ENCODE measurements around the gene NOXA1. TPM values are rescaled to one million over a fixed set of nuclear protein-coding genes. Genes with fewer than 3 reads are reported as not detected.

NOXA1 gene
- polyA plus RNA-seq, 1 donor from 2014 or later: 1.7 TPM

- Histone ChIP-seq H3K27ac (ENCODE audit: low read length) (no peak overlapping the region), H3K9me2 (ENCODE audit: insufficient read depth, low read length) (no peaks in the 10 kb centered on the region), H3F3A (ENCODE audit: insufficient read depth, low read length, poor library complexity, severe bottlenecking) (no peaks in the 10 kb centered on the region), H3K79me2 (replicated peaks; ENCODE audit: insufficient read depth, low read length) (no peaks in the 10 kb centered on the region), H4K20me1 (ENCODE audit: insufficient read depth) (no peaks in the 10 kb centered on the region), H3K9me3 (ENCODE audit: low read length) (no peaks in the 10 kb centered on the region), H3K4me2 (ENCODE audit: low read length) (no peak overlapping the region), H3K27me3 (ENCODE audit: insufficient read depth, low read depth, low read length) (no peaks in the 10 kb centered on the region), H2AFZ (ENCODE audit: low read depth, low read length) (no peak overlapping the region), H3K36me3 (ENCODE audit: insufficient read depth, low read length) (no peaks in the 10 kb centered on the region), H3K9ac (ENCODE audit: low read length) (no peak overlapping the region), H3K4me3 (ENCODE audit: low read length) (no peak overlapping the region)
- no peak for TF ChIP-seq EZH2 (IDR thresholded peaks at IDR 0.05; ENCODE audit: borderline replicate concordance, insufficient read depth, low read length, poor library complexity, severe bottlenecking)
- no peak for TF ChIP-seq SMC3 (conservative IDR thresholded peaks at IDR 0.05; ENCODE audit: poor library complexity)
- no peak for TF ChIP-seq POLR2AphosphoS5 (IDR thresholded peaks at IDR 0.05)
- no peak for TF ChIP-seq REST (IDR thresholded peaks at IDR 0.05; ENCODE audit: borderline replicate concordance)
- TF ChIP-seq EP300 (conservative IDR thresholded peaks at IDR 0.05; ENCODE audit: poor library complexity, severe bottlenecking): no peak
- no peak for TF ChIP-seq MXI1 (conservative IDR thresholded peaks at IDR 0.05; ENCODE audit: poor library complexity, severe bottlenecking)
- no peak for TF ChIP-seq TAF1 (IDR thresholded peaks at IDR 0.05; ENCODE audit: low read depth)
- TF ChIP-seq RAD21 (conservative IDR thresholded peaks at IDR 0.05): no peak
- no peak for TF ChIP-seq CTCF (IDR thresholded peaks at IDR 0.05; ENCODE audit: poor library complexity, severe bottlenecking)
Observed at GRCh38 chr9:137393176-137394150, 29.7 kb upstream of the NOXA1 start.

- Histone ChIP-seq H3F3A (ENCODE audit: insufficient read depth, low read length, poor library complexity, severe bottlenecking) (no peaks in the 10 kb centered on the region), H3K9me2 (ENCODE audit: insufficient read depth, low read length) (no peaks in the 10 kb centered on the region), H3K27ac (ENCODE audit: low read length) (no peak overlapping the region), H3K4me2 (ENCODE audit: low read length) (no peak overlapping the region), H3K9ac (ENCODE audit: low read length) (no peak overlapping the region), H3K27me3 (ENCODE audit: insufficient read depth, low read depth, low read length) (no peaks in the 10 kb centered on the region), H3K79me2 (replicated peaks; ENCODE audit: insufficient read depth, low read length) (no peaks in the 10 kb centered on the region), H3K9me3 (ENCODE audit: low read length) (no peaks in the 10 kb centered on the region), H3K36me3 (ENCODE audit: insufficient read depth, low read length) (no peaks in the 10 kb centered on the region), H4K20me1 (ENCODE audit: insufficient read depth) (no peaks in the 10 kb centered on the region), H3K4me3 (ENCODE audit: low read length) (no peak overlapping the region), H2AFZ (ENCODE audit: low read depth, low read length) (no peak overlapping the region)
- no peak for TF ChIP-seq EP300 (conservative IDR thresholded peaks at IDR 0.05; ENCODE audit: poor library complexity, severe bottlenecking)
- no peak for TF ChIP-seq TAF1 (IDR thresholded peaks at IDR 0.05; ENCODE audit: low read depth)
- no peak for TF ChIP-seq MXI1 (conservative IDR thresholded peaks at IDR 0.05; ENCODE audit: poor library complexity, severe bottlenecking)
- TF ChIP-seq REST (IDR thresholded peaks at IDR 0.05; ENCODE audit: borderline replicate concordance): no peak
- no peak for TF ChIP-seq SMC3 (conservative IDR thresholded peaks at IDR 0.05; ENCODE audit: poor library complexity)
- no peak for TF ChIP-seq POLR2AphosphoS5 (IDR thresholded peaks at IDR 0.05)
- TF ChIP-seq EZH2 (IDR thresholded peaks at IDR 0.05; ENCODE audit: borderline replicate concordance, insufficient read depth, low read length, poor library complexity, severe bottlenecking): no peak
- TF ChIP-seq RAD21 (conservative IDR thresholded peaks at IDR 0.05): no peak
- no peak for TF ChIP-seq CTCF (IDR thresholded peaks at IDR 0.05; ENCODE audit: poor library complexity, severe bottlenecking)
Observed at GRCh38 chr9:137394866-137395665, 28.1 kb upstream of the NOXA1 start.

All from neural cell (in vitro differentiated cells).